ENCODE measurements around the gene PCGF2. TPM values are rescaled to one million over a fixed set of nuclear protein-coding genes. Genes with fewer than 3 reads are reported as not detected.

The PCGF2 gene
- total RNA-seq, 2 donors from 2014 or later = 14.1 to 28.4 TPM

DNA sequence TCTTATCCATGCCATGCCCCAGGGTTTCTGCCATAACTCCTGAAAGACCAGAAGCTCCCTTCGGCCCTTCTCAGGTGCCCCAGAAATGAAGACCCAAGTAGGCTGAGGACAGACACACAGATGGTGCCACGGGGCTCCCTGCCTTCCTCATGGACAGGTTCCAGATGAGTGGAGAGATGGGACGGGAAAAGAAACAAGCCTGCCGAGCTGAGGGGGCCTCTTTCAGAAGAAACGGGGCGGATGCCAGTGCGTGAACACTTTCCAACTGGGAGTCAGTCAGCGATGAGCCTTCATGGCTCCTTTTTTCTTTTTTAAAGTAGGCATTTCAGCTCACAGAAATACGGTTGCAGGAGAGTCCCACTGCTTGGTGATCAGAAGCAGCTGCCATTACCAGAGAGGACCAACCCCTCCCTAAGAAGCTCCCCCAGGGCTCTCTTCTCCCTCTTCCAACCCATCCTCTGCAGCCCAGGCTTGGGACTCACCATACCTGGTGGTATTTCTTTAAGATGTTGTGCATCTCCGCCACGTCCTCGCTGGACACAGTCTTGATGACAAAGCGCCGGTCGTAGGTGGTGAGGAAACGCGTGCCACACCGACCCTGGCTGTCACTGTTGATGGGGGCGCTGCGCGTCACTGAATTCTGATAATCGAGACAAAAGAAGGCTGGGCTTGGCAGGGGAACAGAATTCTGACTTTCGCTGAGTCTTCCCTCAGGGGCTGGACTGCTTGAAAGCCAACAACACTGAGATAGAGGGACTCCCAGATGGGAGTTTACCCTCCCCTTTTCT, 32.0 kb upstream of the PCGF2 start:
- no peak overlapping the region for H3K27ac ChIP-seq
- no peaks in the 10 kb centered on the region for H3K4me1 ChIP-seq (ENCODE audit: control insufficient read depth in 1 of 2, low read depth in 2 of 2)
- TF ChIP-seq, protein P1, sequence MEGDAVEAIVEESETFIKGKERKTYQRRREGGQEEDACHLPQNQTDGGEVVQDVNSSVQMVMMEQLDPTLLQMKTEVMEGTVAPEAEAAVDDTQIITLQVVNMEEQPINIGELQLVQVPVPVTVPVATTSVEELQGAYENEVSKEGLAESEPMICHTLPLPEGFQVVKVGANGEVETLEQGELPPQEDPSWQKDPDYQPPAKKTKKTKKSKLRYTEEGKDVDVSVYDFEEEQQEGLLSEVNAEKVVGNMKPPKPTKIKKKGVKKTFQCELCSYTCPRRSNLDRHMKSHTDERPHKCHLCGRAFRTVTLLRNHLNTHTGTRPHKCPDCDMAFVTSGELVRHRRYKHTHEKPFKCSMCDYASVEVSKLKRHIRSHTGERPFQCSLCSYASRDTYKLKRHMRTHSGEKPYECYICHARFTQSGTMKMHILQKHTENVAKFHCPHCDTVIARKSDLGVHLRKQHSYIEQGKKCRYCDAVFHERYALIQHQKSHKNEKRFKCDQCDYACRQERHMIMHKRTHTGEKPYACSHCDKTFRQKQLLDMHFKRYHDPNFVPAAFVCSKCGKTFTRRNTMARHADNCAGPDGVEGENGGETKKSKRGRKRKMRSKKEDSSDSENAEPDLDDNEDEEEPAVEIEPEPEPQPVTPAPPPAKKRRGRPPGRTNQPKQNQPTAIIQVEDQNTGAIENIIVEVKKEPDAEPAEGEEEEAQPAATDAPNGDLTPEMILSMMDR (IDR thresholded peaks at IDR 0.05) = no peak
- H3K4me3 ChIP-seq = no peak overlapping the region
- no peaks in the 10 kb centered on the region for H3K27me3 ChIP-seq (replicated peaks; ENCODE audit: insufficient read depth)
- H3K9me3 ChIP-seq = no peaks in the 10 kb centered on the region
- peaks cover 93% of the 10 kb centered on the region for H3K36me3 ChIP-seq
- ATAC-seq (ENCODE audit: insufficient number of reproducible peaks, low FRiP score, low read depth) = no peak
- DNase-seq (ENCODE audit: low spot score) = no peak

DNA sequence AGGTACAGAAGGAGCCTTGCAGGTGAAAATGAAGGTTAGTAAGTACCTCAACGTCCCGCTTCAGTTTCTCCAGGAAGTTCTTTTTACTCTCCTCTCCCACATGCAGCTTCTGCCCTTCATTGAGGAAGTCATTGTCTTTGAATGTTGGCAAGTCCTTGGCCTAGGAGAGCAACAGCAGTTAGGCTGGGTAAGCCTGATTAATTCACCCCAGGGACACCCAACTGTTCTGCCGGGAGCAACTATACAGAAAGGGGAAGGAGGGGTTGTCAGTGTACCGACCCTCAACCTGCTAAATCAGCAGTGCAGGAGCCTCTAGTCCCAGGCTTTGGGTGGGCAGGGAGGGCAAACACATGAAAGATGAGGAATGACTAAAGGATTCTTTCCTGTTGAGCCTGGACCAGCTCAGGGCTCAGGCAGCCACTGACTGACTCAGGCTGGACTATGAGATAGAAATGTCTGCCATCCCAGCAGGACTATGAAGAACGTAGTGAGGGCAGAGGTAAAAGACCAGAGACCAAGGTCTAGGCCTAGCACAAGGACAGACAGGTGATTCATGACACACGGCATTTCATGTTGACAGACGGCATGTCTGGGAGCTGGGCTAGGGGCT, 29.6 kb upstream of the PCGF2 start:
- H3K36me3 ChIP-seq = peaks cover 91% of the 10 kb centered on the region
- H3K4me1 ChIP-seq (ENCODE audit: control insufficient read depth in 1 of 2, low read depth in 2 of 2) = no peaks in the 10 kb centered on the region
- no peaks in the 10 kb centered on the region for H3K27me3 ChIP-seq (replicated peaks; ENCODE audit: insufficient read depth)
- DNase-seq (ENCODE audit: low spot score) = no peak
- no peak overlapping the region for H3K27ac ChIP-seq
- H3K9me3 ChIP-seq = no peaks in the 10 kb centered on the region
- H3K4me3 ChIP-seq = no peak overlapping the region
- no peak for ATAC-seq (ENCODE audit: insufficient number of reproducible peaks, low FRiP score, low read depth)
- TF ChIP-seq, protein P1 (IDR thresholded peaks at IDR 0.05) = no peak

DNA sequence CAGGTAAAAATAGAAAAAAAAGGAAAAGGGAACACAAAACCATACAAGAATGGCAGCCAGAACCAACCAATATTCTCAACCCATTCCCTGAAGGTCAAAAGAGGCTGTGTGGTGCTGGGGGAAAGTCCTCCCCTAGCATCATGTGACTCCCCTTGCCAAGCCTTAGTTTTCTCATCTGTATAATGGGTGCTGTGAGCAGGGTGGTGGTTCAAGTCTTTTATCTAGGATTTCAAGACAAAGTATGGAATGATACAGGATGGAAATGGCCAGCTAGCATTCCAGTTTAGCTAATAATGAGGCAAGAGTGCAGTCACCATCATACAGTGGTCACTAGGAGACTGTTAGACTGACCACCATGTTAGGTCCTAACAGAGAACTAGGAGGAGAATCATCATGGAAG, 25.1 kb upstream of the PCGF2 start:
- Histone ChIP-seq H3K4me3 (no peak overlapping the region), H3K4me1 (ENCODE audit: control insufficient read depth in 1 of 2, low read depth in 2 of 2) (no peaks in the 10 kb centered on the region), H3K36me3 (peaks cover 85% of the 10 kb centered on the region), H3K27me3 (replicated peaks; ENCODE audit: insufficient read depth) (no peaks in the 10 kb centered on the region), H3K9me3 (no peaks in the 10 kb centered on the region), H3K27ac (no peak overlapping the region)
- no peak for ATAC-seq (ENCODE audit: insufficient number of reproducible peaks, low FRiP score, low read depth)
- TF ChIP-seq, protein P1 (IDR thresholded peaks at IDR 0.05) = no peak
- DNase-seq (ENCODE audit: low spot score) = no peak

DNA sequence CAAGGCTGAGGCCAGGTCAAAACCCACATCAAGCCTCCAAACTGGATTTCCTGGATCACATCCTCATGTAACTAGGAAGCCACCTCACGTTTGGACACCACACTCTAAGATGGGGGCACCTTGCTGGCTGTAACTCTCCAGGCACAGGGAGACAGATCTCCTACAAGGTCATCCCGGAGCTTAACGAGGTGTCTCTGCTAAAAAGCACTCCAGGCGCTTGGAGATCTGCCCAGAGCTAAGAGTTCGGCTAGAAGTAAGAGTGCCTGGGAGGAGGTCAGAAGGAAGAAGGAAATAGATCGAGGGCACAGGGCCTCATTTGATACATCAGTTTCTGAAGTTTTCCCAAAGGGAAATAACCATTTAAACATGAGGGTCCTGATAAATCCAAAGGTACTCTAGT, 20.3 kb upstream of the PCGF2 start:
- Histone ChIP-seq H3K9me3 (no peaks in the 10 kb centered on the region), H3K36me3 (peaks cover 76% of the 10 kb centered on the region), H3K27me3 (replicated peaks; ENCODE audit: insufficient read depth) (no peaks in the 10 kb centered on the region), H3K27ac (no peak overlapping the region), H3K4me3 (no peak overlapping the region), H3K4me1 (ENCODE audit: control insufficient read depth in 1 of 2, low read depth in 2 of 2) (no peaks in the 10 kb centered on the region)
- ATAC-seq (ENCODE audit: insufficient number of reproducible peaks, low FRiP score, low read depth) = no peak
- TF ChIP-seq, protein P1 (IDR thresholded peaks at IDR 0.05) = no peak
- DNase-seq (ENCODE audit: low spot score) = no peak

DNA sequence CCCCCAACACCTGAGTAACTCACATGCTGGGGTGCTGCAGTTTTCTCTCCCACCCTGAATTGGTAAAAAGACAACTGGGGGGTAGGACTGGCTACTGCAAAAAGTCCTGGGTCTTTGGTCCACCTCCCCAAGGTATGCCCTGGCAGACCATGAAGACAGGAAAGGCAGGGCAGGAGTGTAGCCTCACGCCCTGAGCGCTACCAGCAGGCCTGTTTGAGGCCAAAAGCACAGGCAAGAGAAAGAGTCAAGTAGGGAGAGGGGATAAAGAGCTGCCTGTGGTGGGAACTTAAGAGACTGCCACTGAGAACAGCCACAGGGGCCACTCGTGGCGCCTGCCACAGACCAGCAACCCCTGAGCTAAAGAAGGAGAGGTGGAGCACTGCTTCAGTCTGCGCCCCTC, 18.2 kb upstream of the PCGF2 start:
- H3K27me3 ChIP-seq (replicated peaks; ENCODE audit: insufficient read depth) = no peaks in the 10 kb centered on the region
- TF ChIP-seq, protein P1 (IDR thresholded peaks at IDR 0.05) = no peak
- DNase-seq (ENCODE audit: low spot score) = no peak
- H3K36me3 ChIP-seq = peaks cover 71% of the 10 kb centered on the region
- no peak overlapping the region for H3K4me3 ChIP-seq
- H3K9me3 ChIP-seq = no peaks in the 10 kb centered on the region
- no peak for ATAC-seq (ENCODE audit: insufficient number of reproducible peaks, low FRiP score, low read depth)
- no peaks in the 10 kb centered on the region for H3K4me1 ChIP-seq (ENCODE audit: control insufficient read depth in 1 of 2, low read depth in 2 of 2)
- no peak overlapping the region for H3K27ac ChIP-seq

Measured in thoracic aorta (tissue), 2 donors.